ENCODE measurements around the gene STX18. TPM values are rescaled to one million over a fixed set of nuclear protein-coding genes. Genes with fewer than 3 reads are reported as not detected.
"Not testable (repeated sequence)": the region's sequence is repeated elsewhere in the genome, so short reads cannot be mapped to it uniquely, and the experiment has no call there.

STX18 gene
- polyA plus RNA-seq (ENCODE audit: insufficient read length in 3 of 3): 10 to 100 TPM; 59.7 to 74.7 (median 63.8) TPM
- long read RNA-seq, donor 1, transcript STX18-201 (11 exons, 2,138 nt): major isoform, 18 of 31 reads
- long read RNA-seq, donor 1, partial matches to known transcripts: 12 of 31 reads
- long read RNA-seq, donor 1, other reads (novel, unspliced or antisense): 0 of 31 reads
- long read RNA-seq, donor 2, transcript STX18-201 (11 exons, 2,138 nt): major isoform, 18 of 37 reads
- long read RNA-seq, donor 2, partial matches to known transcripts: 17 of 37 reads
- long read RNA-seq, donor 2, other reads (novel, unspliced or antisense): 0 of 37 reads
- long read RNA-seq, donor 3, transcript STX18-201 (11 exons, 2,138 nt): major isoform, 9 of 29 reads
- long read RNA-seq, donor 3, partial matches to known transcripts: 16 of 29 reads
- long read RNA-seq, donor 3, other reads (novel, unspliced or antisense): 0 of 29 reads
- long read RNA-seq, donor 4, transcript STX18-201 (11 exons, 2,138 nt): major isoform, 16 of 42 reads
- long read RNA-seq, donor 4, partial matches to known transcripts: 21 of 42 reads
- long read RNA-seq, donor 4, other reads (novel, unspliced or antisense): 5 of 42 reads
- long read RNA-seq, donor 5, transcript STX18-201 (11 exons, 2,138 nt): major isoform, 5 of 10 reads
- long read RNA-seq, donor 5, partial matches to known transcripts: 5 of 10 reads
- long read RNA-seq, donor 5, other reads (novel, unspliced or antisense): 0 of 10 reads
- long read RNA-seq, donor 6, transcript STX18-201 (11 exons, 2,138 nt): major isoform, 8 of 16 reads
- long read RNA-seq, donor 6, partial matches to known transcripts: 7 of 16 reads
- long read RNA-seq, donor 6, other reads (novel, unspliced or antisense): 0 of 16 reads
- long read RNA-seq, donor 7, transcript STX18-201 (11 exons, 2,138 nt): major isoform, 11 of 28 reads
- long read RNA-seq, donor 7, partial matches to known transcripts: 17 of 28 reads
- long read RNA-seq, donor 7, other reads (novel, unspliced or antisense): 0 of 28 reads
- long read RNA-seq, donor 8, transcript STX18-201 (11 exons, 2,138 nt): major isoform, 5 of 6 reads
- long read RNA-seq, donor 8, partial matches to known transcripts: 0 of 6 reads
- long read RNA-seq, donor 8, other reads (novel, unspliced or antisense): 0 of 6 reads
- long read RNA-seq, donor 9, transcript STX18-201 (11 exons, 2,138 nt): major isoform, 23 of 56 reads
- long read RNA-seq, donor 9, partial matches to known transcripts: 30 of 56 reads
- long read RNA-seq, donor 9, other reads (novel, unspliced or antisense): 0 of 56 reads
- long read RNA-seq, donor 10, transcript STX18-201 (11 exons, 2,138 nt): major isoform, 9 of 26 reads
- long read RNA-seq, donor 10, partial matches to known transcripts: 16 of 26 reads
- long read RNA-seq, donor 10, other reads (novel, unspliced or antisense): 0 of 26 reads
- long read RNA-seq, donor 11, transcript STX18-201 (11 exons, 2,138 nt): major isoform, 9 of 18 reads
- long read RNA-seq, donor 11, partial matches to known transcripts: 7 of 18 reads
- long read RNA-seq, donor 11, other reads (novel, unspliced or antisense): 0 of 18 reads
- long read RNA-seq, donor 12, transcript STX18-201 (11 exons, 2,138 nt): major isoform, 30 of 42 reads
- long read RNA-seq, donor 12, partial matches to known transcripts: 8 of 42 reads
- long read RNA-seq, donor 12, other reads (novel, unspliced or antisense): 0 of 42 reads
- long read RNA-seq, donor 13, transcript STX18-201 (11 exons, 2,138 nt): major isoform, 6 of 8 reads
- long read RNA-seq, donor 13, partial matches to known transcripts: 0 of 8 reads
- long read RNA-seq, donor 13, other reads (novel, unspliced or antisense): 0 of 8 reads
- long read RNA-seq, donor 14: 0 reads
- long read RNA-seq, donor 15, transcript STX18-201 (11 exons, 2,138 nt): major isoform, 13 of 22 reads
- long read RNA-seq, donor 15, partial matches to known transcripts: 7 of 22 reads
- long read RNA-seq, donor 15, other reads (novel, unspliced or antisense): 0 of 22 reads
- long read RNA-seq, donor 16, transcript STX18-201 (11 exons, 2,138 nt): major isoform, 17 of 47 reads
- long read RNA-seq, donor 16, partial matches to known transcripts: 28 of 47 reads
- long read RNA-seq, donor 16, other reads (novel, unspliced or antisense): 0 of 47 reads

- DNase-seq: peak; percentile 89
These were observed at the start of gene STX18 for GRCh38 chr4:4541661-4542570. STX18 (minus strand) TSS chr4:4542048; CDS start chr4:4541964, 84 bp downstream.

- DNase-seq: no peak
These were observed 49.2 kb upstream of the STX18 start for GRCh38 chr4:4591071-4591470.

GRCh38 chr4:4590546-4590945, 48.7 kb upstream of the STX18 start:
- no peak for DNase-seq

GRCh38 chr4:4585012-4585670, 43.3 kb upstream of the STX18 start:
- no peak for DNase-seq

- DNase-seq: no peak
These were observed 41.8 kb upstream of the STX18 start for GRCh38 chr4:4583606-4584005.

GRCh38 chr4:4582653-4583052, 40.8 kb upstream of the STX18 start:
- no peak for DNase-seq

- no peak for DNase-seq
These were observed 38.6 kb upstream of the STX18 start for GRCh38 chr4:4580494-4580893.

- no peak for DNase-seq
These were observed 37.1 kb upstream of the STX18 start for GRCh38 chr4:4578981-4579380.

- no peak for DNase-seq
These were observed 35.6 kb upstream of the STX18 start for GRCh38 chr4:4577359-4577875.

- DNase-seq: peak; percentile 72
These were observed 33.7 kb upstream of the STX18 start for GRCh38 chr4:4575284-4576211.

GRCh38 chr4:4574792-4575191, 32.9 kb upstream of the STX18 start:
- DNase-seq: peak; percentile 86

GRCh38 chr4:4574052-4574451, 32.2 kb upstream of the STX18 start:
- DNase-seq: no peak

- no peak for DNase-seq
These were observed 31.0 kb upstream of the STX18 start for GRCh38 chr4:4572821-4573220.

- DNase-seq: not testable (repeated sequence)
These were observed 28.0 kb upstream of the STX18 start for GRCh38 chr4:4569861-4570260.

GRCh38 chr4:4568806-4569427, 27.1 kb upstream of the STX18 start:
- no peak for DNase-seq

- DNase-seq: not testable (repeated sequence)
These were observed 24.5 kb upstream of the STX18 start for GRCh38 chr4:4566359-4566758.
